Activated CD8-positive, alpha-beta T cell treated with anti-CD3 and anti-CD28 coated beads, Interleukin-2, amount 10 ng/mL, durations not matched to agents 7 days and 5 days (primary cell): Measurements from ENCODE around the gene STK38L. TPM values are rescaled to one million over a fixed set of nuclear protein-coding genes. Genes with fewer than 3 reads are reported as not detected.
A peak's percentile ranks its signal among the peaks of the same experiment; 100 is the strongest.

ENCODE experiments used
- ATAC-seq: fragments of 150-1000 bp; cut with Tn5 transposase; one replicate; pipeline ENCODE4 v1.10.0; 2021; ENCODE audit warnings: moderate library complexity
- CTCF ChIA-PET: fragments of 350-600 bp; sonication (Branson Sonifier 250); formaldehyde crosslinking; loops from one replicate; lab custom pipeline; 2021; ENCODE audit warnings: antibody characterized with exemption; lab: Charles Lee
- POLR2A ChIA-PET: fragments of 350-600 bp; sonication (Branson Sonifier 250); formaldehyde crosslinking; loops from one replicate; lab custom pipeline; 2021; ENCODE audit warnings: antibody characterized with exemption; lab: Charles Lee
- DNase-seq: peaks from one replicate; pipeline ENCODE4 v3.0.0-alpha.2; 2020
- H3K27ac Mint-ChIP-seq: one replicate; pipeline ENCODE4 v1.8.0; 2021; ENCODE audit warnings: mild to moderate bottlenecking, mixed read lengths
- H3K27me3 Mint-ChIP-seq: one replicate; pipeline ENCODE4 v1.8.0; 2021; ENCODE audit warnings: low read depth, mixed read lengths
- H3K36me3 Mint-ChIP-seq: one replicate; pipeline ENCODE4 v1.8.0; 2021; ENCODE audit warnings: low read depth, mixed read lengths
- H3K4me1 Mint-ChIP-seq: one replicate; pipeline ENCODE4 v1.8.0; 2021; ENCODE audit warnings: low read depth, mixed read lengths
- H3K4me3 Mint-ChIP-seq: one replicate; pipeline ENCODE4 v1.8.0; 2021; ENCODE audit warnings: mild to moderate bottlenecking, mixed read lengths
- H3K9me3 Mint-ChIP-seq: one replicate; pipeline ENCODE4 v1.8.0; 2022; ENCODE audit warnings: mixed read lengths; ENCODE audit not compliant: insufficient read depth
- total RNA-seq, 2 experiments: library from RNA; stranded (reverse); gene quantifications; one replicate each; pipeline ENCODE4 v1.2.3, GENCODE V29; 2021

Gene STK38L
- total RNA-seq, 2 experiments from 2014 or later, result 18.1 to 19.3 TPM

- ATAC-seq, result peak; percentile 27
Measured at GRCh38 chr12:27331291-27331926, 87.3 kb downstream of the STK38L start.

GRCh38 chr12:27331927-27332324, 87.8 kb downstream of the STK38L start:
- H3K27ac Mint-ChIP-seq, result peak overlapping the region; percentile 81
- peaks cover 35% of the 10 kb centered on the region for H3K4me1 Mint-ChIP-seq
- H3K4me3 Mint-ChIP-seq, result peak overlapping the region; percentile 73
- peaks cover 8% of the 10 kb centered on the region for H3K36me3 Mint-ChIP-seq
- DNase-seq (no peak), ATAC-seq (no peak)
- H3K27me3 Mint-ChIP-seq, result peaks cover 12% of the 10 kb centered on the region
- H3K9me3 Mint-ChIP-seq, result no peaks in the 10 kb centered on the region
- ChIA-PET POLR2A (no interaction called here), CTCF (interaction anchor here (1.0 to 4.2 kb wide), 3 partner anchors 27 to 103 kb away, joined by 3 to 24 read pairs (median 4); no protein-coding TSS in a partner anchor)

More at GRCh38 chr12:27331291-27331926, 87.3 kb downstream of the STK38L start:
- Mint-ChIP-seq H3K36me3 (peaks cover 8% of the 10 kb centered on the region), H3K4me3 (peak overlapping the region; percentile 73), H3K9me3 (no peaks in the 10 kb centered on the region), H3K27ac (peak overlapping the region; percentile 66), H3K4me1 (peaks cover 35% of the 10 kb centered on the region), H3K27me3 (peaks cover 12% of the 10 kb centered on the region)
- DNase-seq, result peak; percentile 43
- ChIA-PET POLR2A (no interaction called here), CTCF (interaction anchor here (0.8 to 4.2 kb wide), 4 partner anchors 26 to 189 kb away, joined by 3 to 24 read pairs (median 3); no protein-coding TSS in a partner anchor)

- POLR2A ChIA-PET, result no interaction called here
- ATAC-seq (peak; percentile 3), DNase-seq (no peak)
- CTCF ChIA-PET, result interaction anchor here (1.0 to 4.2 kb wide), 3 partner anchors 27 to 103 kb away, joined by 3 to 24 read pairs (median 4); no protein-coding TSS in a partner anchor
- Mint-ChIP-seq H3K9me3 (no peaks in the 10 kb centered on the region), H3K27ac (peak overlapping the region; percentile 81), H3K4me3 (peak overlapping the region; percentile 73), H3K4me1 (peaks cover 35% of the 10 kb centered on the region), H3K27me3 (peaks cover 12% of the 10 kb centered on the region), H3K36me3 (peaks cover 8% of the 10 kb centered on the region)
Measured at GRCh38 chr12:27332407-27332713, 88.3 kb downstream of the STK38L start.

GRCh38 chr12:27332714-27333402, 88.8 kb downstream of the STK38L start, which contains the start of gene BMAL2:
Gene BMAL2, plus strand, starts transcription at chr12:27332836. Its CDS starts 237 bp downstream, at chr12:27333073.
- H3K4me1 Mint-ChIP-seq, result peaks cover 35% of the 10 kb centered on the region
- POLR2A ChIA-PET, result interaction anchor here (0.7 to 2.0 kb wide), 2 partner anchors 8 to 89 kb away, joined by 4 to 8 read pairs; partner anchors contain the start of gene STK38L
- peak; percentile 68 for ATAC-seq
- peaks cover 3% of the 10 kb centered on the region for H3K36me3 Mint-ChIP-seq
- peaks cover 12% of the 10 kb centered on the region for H3K27me3 Mint-ChIP-seq
- CTCF ChIA-PET, result interaction anchor here (1.0 to 4.2 kb wide), 3 partner anchors 28 to 328 kb away, joined by 3 to 24 read pairs (median 4); no protein-coding TSS in a partner anchor
- H3K9me3 Mint-ChIP-seq, result no peaks in the 10 kb centered on the region
- peak within 1 kb of the TSS; percentile 89 for H3K27ac Mint-ChIP-seq
- H3K4me3 Mint-ChIP-seq, result peak within 1 kb of the TSS; percentile 94
- DNase-seq, result peak; percentile 57

GRCh38 chr12:27333403-27334009, 89.4 kb downstream of the STK38L start:
- no peaks in the 10 kb centered on the region for H3K9me3 Mint-ChIP-seq
- ChIA-PET POLR2A (interaction anchor here (0.6 to 2.0 kb wide), 3 partner anchors 8 to 140 kb away, joined by 3 to 8 read pairs (median 4); partner anchors contain the start of gene STK38L), CTCF (interaction anchor here (1.0 to 4.2 kb wide), 4 partner anchors 28 to 328 kb away, joined by 3 to 24 read pairs (median 4); no protein-coding TSS in a partner anchor)
- peaks cover 35% of the 10 kb centered on the region for H3K4me1 Mint-ChIP-seq
- peak overlapping the region; percentile 89 for H3K27ac Mint-ChIP-seq
- DNase-seq (peak; percentile 61), ATAC-seq (peak; percentile 68)
- H3K36me3 Mint-ChIP-seq, result peaks cover 2% of the 10 kb centered on the region
- peak overlapping the region; percentile 94 for H3K4me3 Mint-ChIP-seq
- H3K27me3 Mint-ChIP-seq, result peaks cover 14% of the 10 kb centered on the region

GRCh38 chr12:27334042-27334720, 90.1 kb downstream of the STK38L start:
- POLR2A ChIA-PET, result interaction anchor here (0.6 to 2.0 kb wide), 3 partner anchors 9 to 141 kb away, joined by 3 to 8 read pairs (median 4); partner anchors contain the start of gene STK38L

GRCh38 chr12:27334721-27335082, 90.6 kb downstream of the STK38L start:
- DNase-seq (no peak), ATAC-seq (no peak)
- H3K4me1 Mint-ChIP-seq, result peaks cover 37% of the 10 kb centered on the region
- no peak overlapping the region for H3K27ac Mint-ChIP-seq
- ChIA-PET POLR2A (interaction anchor here (2.0 kb wide), 1 partner anchor 9 kb away, joined by 8 read pairs; no protein-coding TSS in a partner anchor), CTCF (interaction anchor here (1.5 to 4.2 kb wide), 2 partner anchors 30 to 318 kb away, joined by 4 to 24 read pairs; no protein-coding TSS in a partner anchor)
- no peaks in the 10 kb centered on the region for H3K9me3 Mint-ChIP-seq
- H3K4me3 Mint-ChIP-seq, result no peak overlapping the region
- peaks cover 3% of the 10 kb centered on the region for H3K36me3 Mint-ChIP-seq
- H3K27me3 Mint-ChIP-seq, result peaks cover 14% of the 10 kb centered on the region

More at GRCh38 chr12:27334042-27334720, 90.1 kb downstream of the STK38L start:
- Mint-ChIP-seq H3K27ac (peak overlapping the region; percentile 15), H3K27me3 (peaks cover 14% of the 10 kb centered on the region), H3K9me3 (no peaks in the 10 kb centered on the region), H3K36me3 (peaks cover 2% of the 10 kb centered on the region), H3K4me3 (peak overlapping the region; percentile 94), H3K4me1 (peaks cover 37% of the 10 kb centered on the region)
- ATAC-seq (no peak), DNase-seq (no peak)
- CTCF ChIA-PET, result interaction anchor here (1.0 to 4.2 kb wide), 4 partner anchors 29 to 327 kb away, joined by 3 to 24 read pairs (median 4); no protein-coding TSS in a partner anchor

- H3K27me3 Mint-ChIP-seq, result peaks cover 14% of the 10 kb centered on the region
- H3K36me3 Mint-ChIP-seq, result peaks cover 5% of the 10 kb centered on the region
- H3K4me3 Mint-ChIP-seq, result no peak overlapping the region
- H3K27ac Mint-ChIP-seq, result no peak overlapping the region
- CTCF ChIA-PET, result no interaction called here
- no peaks in the 10 kb centered on the region for H3K9me3 Mint-ChIP-seq
- ATAC-seq (no peak), DNase-seq (no peak)
- POLR2A ChIA-PET, result no interaction called here
- H3K4me1 Mint-ChIP-seq, result peaks cover 35% of the 10 kb centered on the region
Measured at GRCh38 chr12:27335364-27336281, 91.5 kb downstream of the STK38L start.

- peaks cover 5% of the 10 kb centered on the region for H3K36me3 Mint-ChIP-seq
- H3K27ac Mint-ChIP-seq, result no peak overlapping the region
- peaks cover 28% of the 10 kb centered on the region for H3K4me1 Mint-ChIP-seq
- H3K27me3 Mint-ChIP-seq, result peaks cover 14% of the 10 kb centered on the region
- no peaks in the 10 kb centered on the region for H3K9me3 Mint-ChIP-seq
- DNase-seq, result no peak
- POLR2A ChIA-PET, result no interaction called here
- ATAC-seq, result no peak
- no peak overlapping the region for H3K4me3 Mint-ChIP-seq
- CTCF ChIA-PET, result no interaction called here
Measured at GRCh38 chr12:27336282-27336653, 92.2 kb downstream of the STK38L start.

GRCh38 chr12:27337376-27337775, 93.3 kb downstream of the STK38L start:
- H3K27ac Mint-ChIP-seq, result no peak overlapping the region
- ChIA-PET POLR2A (no interaction called here), CTCF (interaction anchor here (1.5 kb wide), 1 partner anchor 48 kb away, joined by 6 read pairs; no protein-coding TSS in a partner anchor)
- H3K36me3 Mint-ChIP-seq, result peaks cover 7% of the 10 kb centered on the region
- H3K27me3 Mint-ChIP-seq, result peaks cover 14% of the 10 kb centered on the region
- no peak for ATAC-seq
- DNase-seq, result no peak
- H3K4me1 Mint-ChIP-seq, result peaks cover 17% of the 10 kb centered on the region
- H3K4me3 Mint-ChIP-seq, result no peak overlapping the region
- H3K9me3 Mint-ChIP-seq, result no peaks in the 10 kb centered on the region
